H9 (cell line): ENCODE measurements around the gene ACTC1. TPM values are rescaled to one million over a fixed set of nuclear protein-coding genes. Genes with fewer than 3 reads are reported as not detected.

Source experiments
- DNase-seq: peaks from one replicate; pipeline ENCODE4 v3.0.0-alpha.2; 2017
- H2AFZ ChIP-seq: one replicate; pipeline ENCODE4 v1.6.1; 2013; ENCODE audit warnings: mild to moderate bottlenecking, low read length, control low read depth, moderate library complexity
- H2AK5ac ChIP-seq: 2 replicates; pipeline ENCODE4 v1.6.1; 2013; ENCODE audit warnings: low read length, control low read depth, mixed read lengths; ENCODE audit not compliant: insufficient read length
- H2BK120ac ChIP-seq: one replicate; pipeline ENCODE4 v1.6.1; 2013; ENCODE audit warnings: low read depth, mild to moderate bottlenecking, low read length, control low read depth, inconsistent platforms; ENCODE audit not compliant: poor library complexity, severe bottlenecking
- H2BK12ac ChIP-seq: 2 replicates; pipeline ENCODE4 v1.6.1; 2013; ENCODE audit warnings: low read length, control low read depth, mixed read lengths, low read depth; ENCODE audit not compliant: insufficient read length
- H2BK15ac ChIP-seq: 2 replicates; pipeline ENCODE4 v1.6.1; 2013; ENCODE audit warnings: low read depth, low read length, control low read depth
- H2BK20ac ChIP-seq: one replicate; pipeline ENCODE4 v1.6.1; 2013; ENCODE audit warnings: low read depth, mild to moderate bottlenecking, low read length, control low read depth, inconsistent platforms; ENCODE audit not compliant: poor library complexity, severe bottlenecking
- H2BK5ac ChIP-seq: 2 replicates; pipeline ENCODE4 v1.6.1; 2013; ENCODE audit warnings: low read length, control low read depth, mixed read lengths; ENCODE audit not compliant: insufficient read length
- H3K14ac ChIP-seq: 2 replicates; pipeline ENCODE4 v1.6.1; 2013; ENCODE audit warnings: low read length, control low read depth; ENCODE audit not compliant: insufficient read depth
- H3K18ac ChIP-seq: 2 replicates; pipeline ENCODE4 v1.6.1; 2013; ENCODE audit warnings: low read depth, mild to moderate bottlenecking, mixed read lengths, low read length, control low read depth; ENCODE audit not compliant: insufficient read length
- H3K23ac ChIP-seq: 2 replicates; pipeline ENCODE4 v1.6.1; 2013; ENCODE audit warnings: low read length, control low read depth, mixed read lengths, low read depth; ENCODE audit not compliant: insufficient read length
- H3K23me2 ChIP-seq: 2 replicates; pipeline ENCODE4 v1.6.1; 2013; ENCODE audit warnings: low read depth, mild to moderate bottlenecking, mixed read lengths, low read length, control low read depth; ENCODE audit not compliant: insufficient read length, poor library complexity, severe bottlenecking
- H3K27ac ChIP-seq: 2 replicates; pipeline ENCODE4 v1.5.1; 2013; ENCODE audit warnings: low read length, control low read depth, mixed read lengths, low read depth; ENCODE audit not compliant: insufficient read length
- H3K27me3 ChIP-seq: 2 replicates; pipeline ENCODE4 v1.6.1; 2013; ENCODE audit warnings: low read length, control low read depth, inconsistent platforms; ENCODE audit not compliant: insufficient read depth
- H3K4ac ChIP-seq: 2 replicates; pipeline ENCODE4 v1.6.1; 2013; ENCODE audit warnings: low read depth, mild to moderate bottlenecking, control low read depth, inconsistent platforms, low read length, moderate library complexity
- H3K4me1 ChIP-seq: 2 replicates; pipeline ENCODE4 v1.6.1; 2013; ENCODE audit warnings: low read length, control low read depth, inconsistent platforms; ENCODE audit not compliant: insufficient read depth
- H3K4me2 ChIP-seq: 2 replicates; pipeline ENCODE4 v1.6.1; 2013; ENCODE audit warnings: low read length, control low read depth, mixed read lengths; ENCODE audit not compliant: insufficient read length, insufficient read depth
- H3K56ac ChIP-seq: 2 replicates; pipeline ENCODE4 v1.6.1; 2013; ENCODE audit warnings: low read depth, mild to moderate bottlenecking, mixed read lengths, low read length, control low read depth; ENCODE audit not compliant: insufficient read length
- H3K79me1 ChIP-seq: 2 replicates; pipeline ENCODE4 v1.6.1; 2013; ENCODE audit warnings: low read depth, mild to moderate bottlenecking, moderate library complexity, low read length, control low read depth, inconsistent platforms; ENCODE audit not compliant: insufficient read depth, poor library complexity, severe bottlenecking
- H3K79me2 ChIP-seq: 2 replicates; pipeline ENCODE4 v1.6.1; 2013; ENCODE audit warnings: low read length, control low read depth, inconsistent platforms; ENCODE audit not compliant: insufficient read depth
- H3K9ac ChIP-seq: 2 replicates; pipeline ENCODE4 v1.6.1; 2013; ENCODE audit warnings: low read length, control low read depth, mixed read lengths; ENCODE audit not compliant: insufficient read length; ENCODE audit errors: extremely low read depth
- H3K9me3 ChIP-seq: one replicate; pipeline ENCODE4 v1.6.1; 2013; ENCODE audit warnings: low read depth, low read length, inconsistent platforms; ENCODE audit not compliant: control insufficient read depth
- H3T11ph ChIP-seq: one replicate; pipeline ENCODE4 v1.6.1; 2013; ENCODE audit warnings: mild to moderate bottlenecking, low read length, control low read depth, inconsistent platforms
- H4K20me1 ChIP-seq: one replicate; pipeline ENCODE4 v1.6.1; 2013; ENCODE audit not compliant: control insufficient read depth, insufficient read length, insufficient read depth
- H4K5ac ChIP-seq: 2 replicates; pipeline ENCODE4 v1.6.1; 2013; ENCODE audit warnings: low read depth, mild to moderate bottlenecking, mixed read lengths, low read length, control low read depth; ENCODE audit not compliant: insufficient read length
- H4K8ac ChIP-seq: replicated peaks from 2 replicates; pipeline ENCODE4 v1.6.1; 2013; ENCODE audit warnings: low read length, control low read depth, mixed read lengths, low read depth; ENCODE audit not compliant: insufficient read length
- H4K91ac ChIP-seq: 2 replicates; pipeline ENCODE4 v1.6.1; 2013; ENCODE audit warnings: low read depth, mild to moderate bottlenecking, moderate library complexity, mixed read lengths, low read length, control low read depth; ENCODE audit not compliant: insufficient read length
- H3K27ac Mint-ChIP-seq, 3 experiments: 2 replicates in 2 of 3; 3 replicates in 1 of 3; pipeline ENCODE4 v1.8.0; 2020 to 2021; ENCODE audit warnings: mixed read lengths in 3 of 3, mild to moderate bottlenecking in 1 of 3, moderate library complexity in 1 of 3
- H3K27me3 Mint-ChIP-seq: 2 replicates; pipeline ENCODE4 v1.8.0; 2021; ENCODE audit warnings: low read depth, mild to moderate bottlenecking, moderate library complexity, mixed read lengths
- H3K36me3 Mint-ChIP-seq, 3 experiments: 2 replicates in 2 of 3; 3 replicates in 1 of 3; pipeline ENCODE4 v1.8.0; 2020 to 2021; ENCODE audit warnings: low read depth in 3 of 3, mixed read lengths in 3 of 3; ENCODE audit not compliant: insufficient read depth in 1 of 3
- H3K4me1 Mint-ChIP-seq, 2 experiments: 2 replicates each; pipeline ENCODE4 v1.8.0; 2020; ENCODE audit warnings: mixed read lengths in 2 of 2
- H3K4me3 Mint-ChIP-seq, 2 experiments: 2 replicates in 1 of 2; 3 replicates in 1 of 2; pipeline ENCODE4 v1.8.0; 2020 to 2021; ENCODE audit warnings: mild to moderate bottlenecking in 2 of 2, mixed read lengths in 2 of 2, moderate library complexity in 1 of 2
- H3K9me3 Mint-ChIP-seq, 2 experiments: 2 replicates in 1 of 2; 3 replicates in 1 of 2; pipeline ENCODE4 v1.8.0; 2020; ENCODE audit warnings: mild to moderate bottlenecking in 2 of 2, mixed read lengths in 2 of 2, moderate library complexity in 1 of 2
- CTCF ChIP-seq: fragments of 200-600 bp; sonication (generic); conservative IDR thresholded peaks from 3 replicates; pipeline ENCODE4 v1.8.0; 2021; ENCODE audit warnings: antibody characterized with exemption, mild to moderate bottlenecking
- WGBS: extraction: QIAGEN DNeasy Blood & Tissue Kit; methylation state at CpG from one replicate; pipeline ENCODE4 v1.1.7; 2013; ENCODE audit warnings: missing lambda C conversion rate, low lambda C conversion rate, mixed read lengths; ENCODE audit not compliant: insufficient read length; ENCODE audit errors: extremely low coverage; 5-methylcytosine and 5-hydroxymethylcytosine counted together
- total RNA-seq: library from RNA; stranded (reverse); gene quantifications from 2 replicates; pipeline ENCODE4 v1.2.1, GENCODE V29; 2021

ACTC1 gene
- total RNA-seq, 1 experiment from 2014 or later = 52.2 TPM

GRCh38 chr15:34783431-34783830 lies 11.9 kb downstream of the ACTC1 start:
- no peaks in the 10 kb centered on the region for H3K4me1 ChIP-seq
- DNase-seq = no peak
- H4K5ac ChIP-seq = no peak overlapping the region
- no peak overlapping the region for H4K91ac ChIP-seq
- Mint-ChIP-seq H3K27ac (no peak overlapping the region), H3K9me3 (peaks cover 7 to 8% of the 10 kb centered on the region in 2 experiments; a peak in 2 of 5 replicates), H3K36me3 (no peaks in the 10 kb centered on the region), H3K4me1 (no peaks in the 10 kb centered on the region), H3K27me3 (peaks cover 11% of the 10 kb centered on the region), H3K4me3 (no peak overlapping the region)
- no peaks in the 10 kb centered on the region for H3K23me2 ChIP-seq
- no peak overlapping the region for H3K18ac ChIP-seq
- no peak overlapping the region for H3K9ac ChIP-seq
- no peak overlapping the region for H2BK20ac ChIP-seq
- no peak overlapping the region for H3K4ac ChIP-seq
- no peak overlapping the region for H3K14ac ChIP-seq
- H3T11ph ChIP-seq = no peak overlapping the region
- no peak overlapping the region for H3K56ac ChIP-seq
- H2AK5ac ChIP-seq = no peak overlapping the region
- no peaks in the 10 kb centered on the region for H4K20me1 ChIP-seq
- H2BK120ac ChIP-seq = no peak overlapping the region
- H3K79me1 ChIP-seq = no peaks in the 10 kb centered on the region
- no peak overlapping the region for H2BK15ac ChIP-seq
- H2AFZ ChIP-seq = no peak overlapping the region
- no peak overlapping the region for H4K8ac ChIP-seq
- no peak overlapping the region for H3K27ac ChIP-seq
- H2BK12ac ChIP-seq = no peak overlapping the region
- no peak for TF ChIP-seq CTCF
- no peaks in the 10 kb centered on the region for H3K79me2 ChIP-seq
- no peaks in the 10 kb centered on the region; the same call in 1 of the 2 replicates for H3K27me3 ChIP-seq
- H3K4me2 ChIP-seq = no peak overlapping the region
- H2BK5ac ChIP-seq = no peak overlapping the region
- no peak overlapping the region for H3K23ac ChIP-seq
- no peaks in the 10 kb centered on the region for H3K9me3 ChIP-seq
- WGBS = no CpG with 5 or more reads among the region's 2 CpGs
